DMS114 treated with DMSO at 0.1 percent for 48 hours (cell line): ENCODE results near the gene PXT1.

Source experiments
- DNase-seq: peaks from one replicate; lab custom pipeline; 2025; ENCODE audit not compliant: unreplicated experiment; lab: John Stamatoyannopoulos, UW

PXT1 gene

GRCh38 chr6:36392621-36393020 is 50.0 kb downstream of the PXT1 start:
- no peak for DNase-seq

- DNase-seq = no peak
Observed at GRCh38 chr6:36389353-36389752, 53.3 kb downstream of the PXT1 start.

DNA sequence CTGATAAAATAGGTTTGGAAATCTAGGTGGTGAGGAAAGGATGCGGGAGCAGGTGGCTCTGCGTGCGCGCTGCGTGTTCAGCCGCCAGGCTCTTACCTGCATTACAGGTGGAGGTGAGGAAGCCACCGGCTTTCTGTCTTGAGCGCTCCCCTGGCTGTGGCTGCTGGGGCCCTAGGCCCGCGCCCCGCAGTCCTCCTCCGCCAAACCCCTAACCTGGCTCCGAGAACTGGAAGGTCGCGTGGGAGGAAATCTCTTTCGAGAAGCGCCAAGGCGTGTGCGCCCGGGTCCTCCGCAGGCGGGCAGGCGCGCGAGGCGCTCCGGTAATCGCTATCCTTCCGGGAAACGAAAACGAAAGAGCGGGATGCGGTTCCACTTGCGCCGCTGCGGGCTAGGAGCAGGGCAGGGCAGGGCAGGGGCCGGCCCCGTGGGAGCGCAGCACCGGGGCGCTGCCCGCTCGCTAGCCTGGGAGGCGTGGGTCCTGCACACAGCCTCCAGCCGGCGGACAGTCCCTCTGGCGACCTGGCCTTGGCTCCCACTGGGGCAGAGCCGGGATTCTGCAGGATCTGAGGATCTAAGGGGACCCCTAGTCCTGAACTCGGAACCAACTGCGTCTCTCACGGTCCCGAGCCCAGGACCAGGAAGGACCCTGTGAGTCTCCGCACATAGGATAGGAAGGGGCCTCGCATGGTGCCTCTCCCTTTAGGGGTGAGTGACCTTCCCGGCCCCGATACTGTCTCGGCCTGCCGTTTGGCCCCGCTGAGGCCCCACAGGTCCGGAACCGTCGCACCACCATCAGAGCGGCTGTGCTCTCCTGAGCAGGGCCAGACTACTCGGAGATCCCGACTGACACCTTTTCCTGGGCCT is 55.0 kb downstream of the PXT1 start, which contains the start of gene ETV7:
ETV7 (minus strand) TSS at position 230 of the 864 bp plus-strand sequence; CDS start at position 102, 128 bp downstream.
- DNase-seq = no peak

- DNase-seq = no peak
Observed at GRCh38 chr6:36386495-36387439, 55.9 kb downstream of the PXT1 start.

GRCh38 chr6:36384095-36384494 is 58.6 kb downstream of the PXT1 start:
- no peak for DNase-seq

DNA sequence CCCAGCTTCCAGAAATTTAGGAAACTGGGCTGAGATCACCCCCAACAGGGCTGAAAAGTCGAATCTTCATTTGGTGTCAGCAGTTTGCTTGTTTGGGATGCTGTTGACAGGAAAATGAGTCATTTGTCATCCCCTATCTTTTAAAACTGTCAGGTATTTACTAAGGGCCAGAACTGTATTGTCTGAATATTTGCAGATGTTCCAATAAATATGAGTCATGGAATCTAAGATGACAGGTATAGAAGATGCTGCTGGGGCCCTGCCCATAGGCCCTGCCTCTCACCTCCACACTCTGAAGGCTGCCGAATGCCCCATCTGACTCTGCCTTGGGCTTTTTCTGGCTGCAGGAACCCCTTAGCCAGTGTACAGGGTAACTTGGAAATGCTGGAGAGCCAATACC is 59.0 kb downstream of the PXT1 start:
- DNase-seq = no peak

- DNase-seq = no peak
Observed at GRCh38 chr6:36382976-36383375, 59.7 kb downstream of the PXT1 start.

DNA sequence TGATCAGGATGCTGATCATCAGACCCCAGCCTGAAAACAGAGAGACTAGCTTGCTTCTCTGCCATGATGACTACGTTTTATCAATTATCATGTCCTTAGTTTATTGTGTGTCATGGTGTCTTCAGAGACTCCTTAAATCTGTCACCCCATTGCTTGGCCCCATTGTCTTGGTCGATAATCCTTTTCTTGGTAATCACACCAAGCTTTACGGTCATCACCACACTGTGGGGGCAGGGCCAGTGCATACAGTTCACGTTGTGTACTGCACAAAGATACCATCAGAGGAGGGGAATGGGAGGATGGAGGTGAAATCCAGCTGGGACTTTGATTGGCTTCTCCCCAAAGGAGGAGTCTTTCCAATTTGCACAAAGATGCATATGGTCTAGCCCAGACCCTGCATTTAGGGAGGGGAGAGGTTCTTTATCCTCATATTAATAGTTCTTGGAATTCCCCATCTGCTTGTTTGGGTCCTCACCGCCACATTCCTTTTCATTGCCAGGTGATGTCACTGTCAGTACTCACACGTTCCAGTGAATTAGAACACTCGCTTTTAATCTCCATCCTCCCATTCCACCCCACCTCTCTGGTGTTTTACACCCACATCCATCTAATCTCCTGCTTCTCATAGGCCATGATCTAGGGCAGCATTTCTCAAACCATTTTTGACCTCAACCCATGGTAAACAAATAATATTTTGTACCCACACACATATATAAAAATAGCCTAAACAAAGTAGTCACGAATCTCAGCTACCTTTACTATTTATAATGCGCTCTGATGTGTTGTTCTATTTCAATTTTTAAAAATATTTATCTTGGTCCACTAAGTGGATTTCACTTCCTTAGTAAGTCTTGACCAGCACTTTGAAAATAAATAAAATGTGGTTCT is 60.9 kb downstream of the PXT1 start:
- no peak for DNase-seq

DNA sequence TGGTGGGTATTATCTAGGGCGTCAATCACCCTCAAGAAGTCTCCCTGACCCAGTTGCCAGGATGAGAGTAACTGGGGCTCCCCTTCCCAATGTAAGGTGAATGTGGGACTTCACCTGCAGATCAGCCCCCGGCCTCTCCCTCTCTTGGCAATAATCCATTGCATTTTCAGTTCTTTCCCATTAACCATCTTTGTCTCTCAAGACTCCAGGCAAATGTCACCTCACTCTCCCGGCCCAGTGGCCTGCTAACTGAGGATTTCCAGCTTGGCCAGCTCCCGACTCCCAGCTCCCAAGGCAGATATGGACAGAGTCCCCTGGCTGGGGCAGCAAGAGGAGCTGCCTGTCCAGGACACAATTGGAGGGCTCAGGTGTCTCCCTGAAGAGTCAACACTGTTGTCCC is 62.5 kb downstream of the PXT1 start:
- no peak for DNase-seq

DNA sequence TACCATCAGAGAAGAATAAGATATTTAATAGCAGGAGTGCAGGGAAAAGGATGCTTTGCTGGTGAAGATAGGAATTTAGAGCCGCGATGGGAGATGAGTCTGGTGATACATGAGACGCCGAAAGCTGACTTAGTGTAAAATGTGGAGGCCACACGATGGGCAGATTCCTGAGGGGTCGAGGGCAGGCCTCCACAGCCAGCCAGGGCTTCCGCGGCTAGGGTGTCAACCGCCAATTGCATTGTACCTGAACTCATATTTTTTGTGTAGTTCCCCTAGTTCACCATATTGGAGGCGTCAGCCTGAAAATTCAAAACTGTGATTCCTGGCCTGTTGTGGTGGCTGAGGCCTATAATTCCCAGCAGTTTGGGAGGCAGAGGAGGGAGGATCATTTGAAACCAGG is 63.7 kb downstream of the PXT1 start:
- DNase-seq = no peak

DNA sequence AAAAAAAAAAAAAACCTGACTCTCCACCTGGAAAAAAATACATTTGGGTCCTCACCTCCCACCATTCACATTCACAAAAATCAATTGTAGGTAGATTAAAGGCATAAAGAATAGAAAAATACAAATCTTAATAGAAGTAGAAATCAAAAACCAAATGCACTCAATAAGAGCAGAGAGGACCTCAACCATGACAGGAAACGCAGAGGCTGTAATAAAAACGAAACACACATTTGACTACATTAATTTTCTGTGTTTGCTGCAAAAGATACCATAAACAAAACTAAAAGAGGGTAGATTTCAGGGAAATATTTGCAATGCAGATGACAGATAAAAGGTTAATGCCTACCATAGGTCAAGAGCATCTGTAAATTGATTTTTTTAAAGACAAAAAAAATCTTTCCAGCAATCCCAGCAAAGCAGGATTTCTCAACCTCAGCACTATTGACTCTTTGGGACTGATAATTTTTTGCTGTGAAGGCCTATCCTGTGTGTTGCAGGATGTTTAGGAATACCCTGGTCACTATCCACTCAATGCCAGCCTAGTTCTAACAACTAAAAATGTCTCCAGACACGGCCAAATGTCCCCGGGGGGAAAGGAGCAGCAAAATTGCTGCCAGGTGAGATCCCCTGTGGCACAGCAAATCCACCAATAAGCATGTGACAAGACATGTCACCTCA is 64.3 kb downstream of the PXT1 start:
- no peak for DNase-seq

GRCh38 chr6:36377594-36377993 is 65.1 kb downstream of the PXT1 start:
- DNase-seq = no peak

DNA sequence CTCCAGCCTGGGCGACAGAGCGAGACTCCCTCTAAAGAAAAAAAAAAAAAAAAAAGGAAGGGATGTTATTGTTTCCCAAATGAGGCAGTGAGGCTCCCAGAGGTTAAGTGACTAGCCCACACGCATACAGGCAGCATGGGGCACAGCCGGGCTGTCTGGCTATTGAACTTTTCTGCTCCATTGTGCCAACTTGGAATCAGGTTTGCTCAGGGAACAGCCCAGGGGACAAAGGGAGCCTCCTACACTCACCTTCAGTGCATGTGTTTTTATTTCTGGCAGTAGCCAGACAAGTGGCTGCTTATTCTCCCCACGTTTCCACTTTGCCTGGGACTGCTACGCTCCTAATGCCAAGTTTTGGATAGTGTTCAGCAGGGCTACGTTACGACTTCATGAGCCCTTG is 65.9 kb downstream of the PXT1 start:
- DNase-seq = no peak

- no peak for DNase-seq
Observed at GRCh38 chr6:36376183-36376582, 66.5 kb downstream of the PXT1 start.

- DNase-seq = no peak
Observed at GRCh38 chr6:36375644-36376155, 67.0 kb downstream of the PXT1 start.

- DNase-seq = no peak
Observed at GRCh38 chr6:36374972-36375371, 67.7 kb downstream of the PXT1 start.

DNA sequence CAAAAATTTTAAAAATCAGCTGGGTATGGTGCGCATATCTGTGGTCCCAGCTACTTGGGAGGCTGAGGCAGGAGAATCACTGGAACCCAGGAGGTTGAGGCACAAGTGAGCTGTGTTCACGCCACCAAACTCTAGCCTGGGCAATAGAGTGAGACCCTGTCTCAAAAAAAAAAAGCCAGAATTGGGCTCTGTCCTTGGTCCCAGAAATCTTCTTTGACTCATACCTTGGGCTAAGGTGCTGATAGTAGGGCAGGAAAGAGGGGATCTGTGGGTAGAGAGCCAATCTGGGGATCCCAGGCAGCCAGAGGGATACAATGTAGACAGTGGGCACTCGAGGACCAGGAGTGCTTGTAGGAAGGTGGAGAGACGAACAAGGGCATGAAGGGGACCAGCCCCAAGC is 68.5 kb downstream of the PXT1 start:
- DNase-seq = no peak

- no peak for DNase-seq
Observed at GRCh38 chr6:36373368-36374019, 69.2 kb downstream of the PXT1 start.

DNA sequence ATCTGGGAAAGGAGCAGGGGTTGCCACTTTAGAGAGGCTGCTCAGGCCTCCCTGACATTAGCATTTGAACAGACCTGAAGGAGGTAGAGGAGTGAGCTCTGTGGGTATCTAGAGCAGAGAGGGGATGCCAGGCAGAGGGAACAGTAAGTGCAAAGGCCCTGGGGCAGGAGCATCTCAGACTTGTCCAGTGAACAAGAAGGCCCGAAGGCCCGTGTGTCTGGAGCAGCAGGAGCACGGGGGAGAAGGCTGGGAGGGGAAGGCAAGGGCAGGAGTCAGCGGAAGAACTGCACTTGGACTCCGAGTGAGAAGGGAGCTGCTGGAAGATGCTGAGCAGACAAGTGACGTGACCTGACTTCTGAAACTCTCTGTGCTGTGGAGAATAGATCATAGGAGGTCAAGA is 70.6 kb downstream of the PXT1 start:
- DNase-seq = no peak

GRCh38 chr6:36371211-36371610 is 71.4 kb downstream of the PXT1 start:
- DNase-seq = no peak
